K562 (cell line): ENCODE data around the gene ZSWIM8. TPM values are rescaled to one million over a fixed set of nuclear protein-coding genes. Genes with fewer than 3 reads are reported as not detected.

Experiments used
- KHSRP ChIP-seq: fragments of 450-650 bp; IDR thresholded peaks from 2 replicates; pipeline ENCODE4 v1.6.1; 2017
- LCOR ChIP-seq: sonication (generic); formaldehyde crosslinking; IDR thresholded peaks from 2 replicates; pipeline ENCODE4 v1.8.0; 2022; ENCODE audit warnings: mild to moderate bottlenecking, missing genetic modification reagents
- MAFK ChIP-seq: IDR thresholded peaks from 2 replicates; pipeline ENCODE4 v1.6.1; 2011; ENCODE audit warnings: low read length, improper control_type of control experiment
- MTA3 ChIP-seq: fragments of 450-650 bp; formaldehyde crosslinking; IDR thresholded peaks from 2 replicates; pipeline ENCODE4 v1.6.1; 2017; ENCODE audit warnings: mild to moderate bottlenecking, borderline replicate concordance
- POLR2AphosphoS5 ChIP-seq: IDR thresholded peaks from 2 replicates; pipeline ENCODE4 v1.6.1; 2011; ENCODE audit warnings: mild to moderate bottlenecking, low read depth, low read length, moderate library complexity; ENCODE audit not compliant: control insufficient read depth, insufficient read depth
- RAD51 ChIP-seq: fragments of 450-650 bp; IDR thresholded peaks from 2 replicates; pipeline ENCODE4 v1.7.1; 2016; ENCODE audit warnings: low read depth, mild to moderate bottlenecking, borderline replicate concordance
- RHOXF2B ChIP-seq: fragments of 250-450 bp; sonication (Bioruptor Pico); conservative IDR thresholded peaks from 2 replicates; pipeline ENCODE4 v1.5.1; 2021
- SNIP1 ChIP-seq: fragments of 450-650 bp; IDR thresholded peaks from 2 replicates; pipeline ENCODE4 v1.7.1; 2017; ENCODE audit warnings: low read depth, mild to moderate bottlenecking
- TCF7 ChIP-seq: sonication (generic); IDR thresholded peaks from 2 replicates; pipeline ENCODE4 v1.6.1; 2016; ENCODE audit warnings: antibody characterized with exemption, borderline replicate concordance
- ZFP1 ChIP-seq: fragments of 450-650 bp; formaldehyde crosslinking; IDR thresholded peaks from 2 replicates; pipeline ENCODE4 v1.4.0; 2020; ENCODE audit warnings: mild to moderate bottlenecking, mixed read lengths
- ZNF766 ChIP-seq: fragments of 200-800 bp; sonication (Bioruptor generic); conservative IDR thresholded peaks from 2 replicates; pipeline ENCODE4 v1.6.1; 2016; ENCODE audit warnings: missing genetic modification characterization, missing compliant biosample characterization
- polyA plus RNA-seq, 8 experiments: library from polyadenylated mRNA; depleted of rRNA in 4 of 8; stranded (reverse) in 5 of 8; unstranded in 3 of 8; fragments of >200 nt; fragmentation: Nextera tagmentation in 2 of 8; fragmentation: Illumina TruSeq in 1 of 8; extraction: Ambion mirVana in 2 of 8; extraction: Trizol in 1 of 8; gene quantifications; 2 replicates each; pipeline versions ENCODE4 v1.2.1 to v1.2.3, GENCODE V29; 2011 to 2014; ENCODE audit warnings: inconsistent platforms in 1 of 8, missing spikeins in 1 of 8
- total RNA-seq, 7 experiments: library from RNA; depleted of rRNA in 6 of 7; stranded (reverse); fragments of >200 nt in 6 of 7; fragmentation: Illumina TruSeq in 2 of 7; extraction: Trizol in 2 of 7; gene quantifications; 2 replicates each; pipeline versions ENCODE4 v1.2.1 to v1.2.3, GENCODE V29; 2011 to 2021; ENCODE audit warnings: low replicate concordance in 1 of 7
- TF ChIP-seq, protein P1 (sequence below), 2 experiments: IDR thresholded peaks; 2 replicates each; pipeline ENCODE4 v1.6.1; 2012; ENCODE audit warnings: improper control_type of control experiment in 2 of 2, low read depth in 2 of 2, low read length in 2 of 2, borderline replicate concordance in 1 of 2
- TF ChIP-seq, protein P2 (sequence below): fragments of 450-650 bp; conservative IDR thresholded peaks from 2 replicates; pipeline ENCODE4 v1.6.1; 2016; ENCODE audit warnings: missing genetic modification characterization, low read depth, mild to moderate bottlenecking, control low read depth, missing compliant biosample characterization
- TF ChIP-seq, protein P3 (sequence below): fragments of 250-450 bp; sonication (Bioruptor Pico); IDR thresholded peaks from 2 replicates; pipeline ENCODE4 v1.5.0; 2022; ENCODE audit warnings: mild to moderate bottlenecking
- TF ChIP-seq, protein P4 (sequence below): fragments of 450-650 bp; IDR thresholded peaks from 2 replicates; pipeline ENCODE4 v1.6.1; 2018; ENCODE audit not compliant: partially characterized antibody

ZSWIM8 gene
- total and polyA plus RNA-seq, 9 of the 15 experiments (the other 6 are each of a cell fraction or from before 2014, with no cell fraction given): 5.6 to 47.8 (median 26.7) TPM

DNA sequence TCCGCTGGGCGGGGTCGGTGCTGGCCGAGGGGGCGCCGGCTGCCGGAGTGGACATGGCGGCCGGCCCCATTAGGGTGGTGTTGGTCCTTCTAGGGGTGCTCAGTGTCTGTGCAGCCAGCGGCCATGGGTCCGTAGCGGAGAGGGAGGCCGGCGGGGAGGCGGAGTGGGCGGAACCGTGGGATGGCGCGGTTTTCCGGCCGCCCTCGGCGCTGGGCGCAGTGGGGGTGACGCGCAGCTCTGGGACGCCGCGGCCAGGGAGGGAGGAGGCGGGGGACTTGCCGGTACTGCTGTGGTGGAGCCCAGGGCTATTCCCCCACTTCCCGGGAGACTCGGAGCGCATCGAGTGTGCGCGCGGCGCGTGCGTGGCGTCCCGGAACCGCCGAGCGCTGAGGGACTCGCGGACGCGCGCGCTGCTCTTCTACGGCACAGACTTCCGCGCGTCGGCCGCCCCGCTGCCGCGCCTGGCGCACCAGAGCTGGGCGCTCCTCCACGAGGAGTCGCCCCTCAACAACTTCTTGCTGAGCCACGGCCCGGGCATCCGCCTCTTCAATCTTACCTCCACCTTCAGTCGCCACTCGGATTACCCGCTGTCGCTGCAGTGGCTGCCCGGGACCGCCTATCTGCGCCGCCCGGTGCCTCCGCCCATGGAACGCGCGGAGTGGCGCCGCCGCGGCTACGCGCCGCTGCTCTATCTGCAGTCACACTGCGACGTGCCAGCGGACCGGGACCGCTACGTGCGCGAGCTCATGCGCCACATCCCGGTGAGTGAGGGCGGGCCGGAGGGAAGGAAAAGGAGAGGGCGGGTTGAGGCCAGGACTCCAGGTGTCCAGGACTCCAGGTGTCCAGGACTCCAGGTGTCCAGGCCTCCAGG lies 12.9 kb upstream of the ZSWIM8 start (continued):
- TF ChIP-seq, protein P1, sequence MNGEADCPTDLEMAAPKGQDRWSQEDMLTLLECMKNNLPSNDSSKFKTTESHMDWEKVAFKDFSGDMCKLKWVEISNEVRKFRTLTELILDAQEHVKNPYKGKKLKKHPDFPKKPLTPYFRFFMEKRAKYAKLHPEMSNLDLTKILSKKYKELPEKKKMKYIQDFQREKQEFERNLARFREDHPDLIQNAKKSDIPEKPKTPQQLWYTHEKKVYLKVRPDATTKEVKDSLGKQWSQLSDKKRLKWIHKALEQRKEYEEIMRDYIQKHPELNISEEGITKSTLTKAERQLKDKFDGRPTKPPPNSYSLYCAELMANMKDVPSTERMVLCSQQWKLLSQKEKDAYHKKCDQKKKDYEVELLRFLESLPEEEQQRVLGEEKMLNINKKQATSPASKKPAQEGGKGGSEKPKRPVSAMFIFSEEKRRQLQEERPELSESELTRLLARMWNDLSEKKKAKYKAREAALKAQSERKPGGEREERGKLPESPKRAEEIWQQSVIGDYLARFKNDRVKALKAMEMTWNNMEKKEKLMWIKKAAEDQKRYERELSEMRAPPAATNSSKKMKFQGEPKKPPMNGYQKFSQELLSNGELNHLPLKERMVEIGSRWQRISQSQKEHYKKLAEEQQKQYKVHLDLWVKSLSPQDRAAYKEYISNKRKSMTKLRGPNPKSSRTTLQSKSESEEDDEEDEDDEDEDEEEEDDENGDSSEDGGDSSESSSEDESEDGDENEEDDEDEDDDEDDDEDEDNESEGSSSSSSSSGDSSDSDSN (IDR thresholded peaks at IDR 0.05; ENCODE audit: borderline replicate concordance in 1 of 2, low read depth in 2 of 2, low read length in 2 of 2): peak; percentile 4 to 79; a peak in 2 of 4 replicates
- TF ChIP-seq RAD51: no peak
- TF ChIP-seq LCOR (CRISPR knock-in tag): no peak
- peak; percentile 94 for TF ChIP-seq MTA3
- peak; percentile 58 for TF ChIP-seq POLR2AphosphoS5
- no peak for TF ChIP-seq SNIP1
- peak; percentile 74; the same call in 1 of the 2 replicates for TF ChIP-seq TCF7
- TF ChIP-seq RHOXF2B (CRISPR knock-in tag): 0 out of 2 replicates have a peak, but pooled peaks have one; percentile 5
- TF ChIP-seq KHSRP: peak; percentile 59; the same call in 1 of the 2 replicates
- TF ChIP-seq ZNF766 (CRISPR knock-in tag): peak; percentile 89
- no peak for TF ChIP-seq MAFK
- TF ChIP-seq, protein P2, sequence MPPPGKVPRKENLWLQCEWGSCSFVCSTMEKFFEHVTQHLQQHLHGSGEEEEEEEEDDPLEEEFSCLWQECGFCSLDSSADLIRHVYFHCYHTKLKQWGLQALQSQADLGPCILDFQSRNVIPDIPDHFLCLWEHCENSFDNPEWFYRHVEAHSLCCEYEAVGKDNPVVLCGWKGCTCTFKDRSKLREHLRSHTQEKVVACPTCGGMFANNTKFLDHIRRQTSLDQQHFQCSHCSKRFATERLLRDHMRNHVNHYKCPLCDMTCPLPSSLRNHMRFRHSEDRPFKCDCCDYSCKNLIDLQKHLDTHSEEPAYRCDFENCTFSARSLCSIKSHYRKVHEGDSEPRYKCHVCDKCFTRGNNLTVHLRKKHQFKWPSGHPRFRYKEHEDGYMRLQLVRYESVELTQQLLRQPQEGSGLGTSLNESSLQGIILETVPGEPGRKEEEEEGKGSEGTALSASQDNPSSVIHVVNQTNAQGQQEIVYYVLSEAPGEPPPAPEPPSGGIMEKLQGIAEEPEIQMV (tag): peak; percentile 69; the same call in 1 of the 2 replicates
- peak; percentile 31; the same call in 1 of the 2 replicates for TF ChIP-seq ZFP1 (CRISPR knock-in tag)
- TF ChIP-seq, protein P3, sequence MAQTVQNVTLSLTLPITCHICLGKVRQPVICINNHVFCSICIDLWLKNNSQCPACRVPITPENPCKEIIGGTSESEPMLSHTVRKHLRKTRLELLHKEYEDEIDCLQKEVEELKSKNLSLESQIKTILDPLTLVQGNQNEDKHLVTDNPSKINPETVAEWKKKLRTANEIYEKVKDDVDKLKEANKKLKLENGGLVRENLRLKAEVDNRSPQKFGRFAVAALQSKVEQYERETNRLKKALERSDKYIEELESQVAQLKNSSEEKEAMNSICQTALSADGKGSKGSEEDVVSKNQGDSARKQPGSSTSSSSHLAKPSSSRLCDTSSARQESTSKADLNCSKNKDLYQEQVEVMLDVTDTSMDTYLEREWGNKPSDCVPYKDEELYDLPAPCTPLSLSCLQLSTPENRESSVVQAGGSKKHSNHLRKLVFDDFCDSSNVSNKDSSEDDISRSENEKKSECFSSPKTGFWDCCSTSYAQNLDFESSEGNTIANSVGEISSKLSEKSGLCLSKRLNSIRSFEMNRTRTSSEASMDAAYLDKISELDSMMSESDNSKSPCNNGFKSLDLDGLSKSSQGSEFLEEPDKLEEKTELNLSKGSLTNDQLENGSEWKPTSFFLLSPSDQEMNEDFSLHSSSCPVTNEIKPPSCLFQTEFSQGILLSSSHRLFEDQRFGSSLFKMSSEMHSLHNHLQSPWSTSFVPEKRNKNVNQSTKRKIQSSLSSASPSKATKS (CRISPR knock-in tag): peak; percentile 81; the same call in 1 of the 2 replicates
- TF ChIP-seq, protein P4, sequence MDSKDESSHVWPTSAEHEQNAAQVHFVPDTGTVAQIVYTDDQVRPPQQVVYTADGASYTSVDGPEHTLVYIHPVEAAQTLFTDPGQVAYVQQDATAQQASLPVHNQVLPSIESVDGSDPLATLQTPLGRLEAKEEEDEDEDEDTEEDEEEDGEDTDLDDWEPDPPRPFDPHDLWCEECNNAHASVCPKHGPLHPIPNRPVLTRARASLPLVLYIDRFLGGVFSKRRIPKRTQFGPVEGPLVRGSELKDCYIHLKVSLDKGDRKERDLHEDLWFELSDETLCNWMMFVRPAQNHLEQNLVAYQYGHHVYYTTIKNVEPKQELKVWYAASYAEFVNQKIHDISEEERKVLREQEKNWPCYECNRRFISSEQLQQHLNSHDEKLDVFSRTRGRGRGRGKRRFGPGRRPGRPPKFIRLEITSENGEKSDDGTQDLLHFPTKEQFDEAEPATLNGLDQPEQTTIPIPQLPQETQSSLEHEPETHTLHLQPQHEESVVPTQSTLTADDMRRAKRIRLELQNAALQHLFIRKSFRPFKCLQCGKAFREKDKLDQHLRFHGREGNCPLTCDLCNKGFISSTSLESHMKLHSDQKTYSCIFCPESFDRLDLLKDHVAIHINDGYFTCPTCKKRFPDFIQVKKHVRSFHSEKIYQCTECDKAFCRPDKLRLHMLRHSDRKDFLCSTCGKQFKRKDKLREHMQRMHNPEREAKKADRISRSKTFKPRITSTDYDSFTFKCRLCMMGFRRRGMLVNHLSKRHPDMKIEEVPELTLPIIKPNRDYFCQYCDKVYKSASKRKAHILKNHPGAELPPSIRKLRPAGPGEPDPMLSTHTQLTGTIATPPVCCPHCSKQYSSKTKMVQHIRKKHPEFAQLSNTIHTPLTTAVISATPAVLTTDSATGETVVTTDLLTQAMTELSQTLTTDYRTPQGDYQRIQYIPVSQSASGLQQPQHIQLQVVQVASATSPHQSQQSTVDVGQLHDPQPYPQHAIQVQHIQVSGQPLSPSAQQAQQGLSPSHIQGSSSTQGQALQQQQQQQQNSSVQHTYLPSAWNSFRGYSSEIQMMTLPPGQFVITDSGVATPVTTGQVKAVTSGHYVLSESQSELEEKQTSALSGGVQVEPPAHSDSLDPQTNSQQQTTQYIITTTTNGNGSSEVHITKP: peak; percentile 32
